Psoas muscle (tissue), 8 donors: ENCODE data around the gene SMAD4. TPM values are rescaled to one million over a fixed set of nuclear protein-coding genes. Genes with fewer than 3 reads are reported as not detected.

Experiments
- ATAC-seq, 4 donors: fragments of 200-7000 bp; cut with Tn5 transposase; one replicate each; pipeline ENCODE4 v1.9.1; 2020; ENCODE audit warnings: moderate library complexity in 3 of 4, mild to moderate bottlenecking in 2 of 4
- DNase-seq, 2 donors: peaks; one replicate each; pipeline ENCODE4 v3.0.0-alpha.2; 2020
- H3K27ac ChIP-seq: fragments of 200-600 bp; one replicate; pipeline ENCODE4 v1.8.0; 2022
- H3K27me3 ChIP-seq, 3 donors: fragments of 200-600 bp in 1 of 3; one replicate each; pipeline versions ENCODE4 v1.6.1 to v1.8.0; 2013 to 2022; ENCODE audit warnings: low read length in 2 of 3, mild to moderate bottlenecking in 2 of 3, moderate library complexity in 1 of 3; ENCODE audit not compliant: insufficient read depth in 3 of 3
- H3K36me3 ChIP-seq, 2 donors: fragments of 200-600 bp in 1 of 2; one replicate each; pipeline versions ENCODE4 v1.6.1 to v1.8.0; 2013 to 2022; ENCODE audit warnings: low read depth in 1 of 2, mild to moderate bottlenecking in 1 of 2, moderate library complexity in 1 of 2; ENCODE audit not compliant: insufficient read depth in 1 of 2
- H3K4me1 ChIP-seq: fragments of 200-600 bp; one replicate; pipeline ENCODE4 v1.8.0; 2022
- H3K4me3 ChIP-seq: fragments of 200-600 bp; one replicate; pipeline ENCODE4 v1.8.0; 2022; ENCODE audit warnings: mild to moderate bottlenecking
- H3K9me3 ChIP-seq: fragments of 200-600 bp; one replicate; pipeline ENCODE4 v1.8.0; 2022
- WGBS, 3 donors: extraction: QIAGEN DNeasy Blood & Tissue Kit; methylation state at CpG; one replicate each; pipeline versions ENCODE4 v1.1.6 to v1.1.7; 2013; 5-methylcytosine and 5-hydroxymethylcytosine counted together
- intact Hi-C, 2 donors: fragments of 100-400 bp; cut with DNase I; formaldehyde crosslinking; loops; one replicate each; pipeline versions ENCODE4 v1.11.0 to v1.14.2; 2022
- polyA plus RNA-seq, 3 donors: library from polyadenylated mRNA; stranded (reverse); fragments of 200-250 nt; gene quantifications; one replicate each; pipeline ENCODE4 v1.2.3, GENCODE V29; 2013
- total RNA-seq, 4 donors: library from RNA; stranded (reverse); fragmentation: NEBNext Ultra II Directional in 2 of 4; extraction: Animal tissue kit (Norgen Biotek cat#: 25700) in 2 of 4; gene quantifications; one replicate each; pipeline versions ENCODE4 v1.2.1 to v1.2.4, GENCODE V29; 2021 to 2023
- TF ChIP-seq, protein P1 (sequence below): fragments of 200-600 bp; IDR thresholded peaks from one replicate; pipeline ENCODE4 v1.8.0; 2022; ENCODE audit warnings: antibody characterized with exemption
- donor health status: healthy with polysubstance abuse.
- donor health status: DM: no; HTN: no; CAD: no; lungs with moderate emphysema.
- donor health status: Bipolar disorder and iron deficiency.
- donor health status: healthy.
- donor health status: DM: yes; HTN: yes; CAD: no.
- donor health status: DM: no; HTN: no; CAD: no.
- donor health status: DM: no; HTN: no; CAD: no.
- donor health status: DM: yes; HTN: yes; CAD: no.

SMAD4 gene
- total and polyA plus RNA-seq, 7 donors: 35.6 to 128 (median 92.7) TPM

DNA sequence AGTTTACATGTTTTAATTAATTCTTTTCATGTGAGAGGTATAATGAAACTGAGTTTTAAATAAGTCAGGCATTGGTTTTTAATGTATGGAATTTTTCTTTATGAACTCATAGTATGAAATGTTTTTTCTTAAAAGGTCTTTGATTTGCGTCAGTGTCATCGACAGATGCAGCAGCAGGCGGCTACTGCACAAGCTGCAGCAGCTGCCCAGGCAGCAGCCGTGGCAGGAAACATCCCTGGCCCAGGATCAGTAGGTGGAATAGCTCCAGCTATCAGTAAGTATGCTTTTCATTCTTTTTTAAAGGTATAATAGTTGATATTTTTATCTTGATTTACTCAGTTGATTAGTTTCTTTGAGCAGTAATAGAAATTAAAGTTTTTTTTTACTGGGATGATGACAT, 46.5 kb downstream of the SMAD4 start:
- H3K27ac ChIP-seq: no peak overlapping the region
- H3K4me1 ChIP-seq: no peaks in the 10 kb centered on the region
- DNase-seq: no peak

DNA sequence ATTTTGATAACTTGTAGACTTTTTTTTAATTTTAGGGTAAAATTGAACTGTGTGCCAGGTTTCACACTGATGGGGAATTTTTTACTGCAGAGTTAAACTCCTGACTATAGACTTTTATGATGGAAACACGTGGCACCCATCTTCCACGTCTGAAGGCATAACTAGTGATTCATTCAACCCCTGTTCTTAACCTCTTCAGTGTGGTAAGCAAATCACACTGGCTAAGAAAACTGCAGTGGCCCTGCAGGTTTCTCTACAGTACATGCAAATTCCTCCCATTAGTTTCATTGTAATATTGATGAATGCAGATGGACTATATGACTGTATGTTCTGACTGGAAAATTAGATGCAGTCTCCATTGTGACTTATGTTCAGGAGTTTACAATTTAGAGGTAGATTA, 47.2 kb downstream of the SMAD4 start:
- Histone ChIP-seq H3K27ac (no peak overlapping the region), H3K27me3 (no peaks in the 10 kb centered on the region), H3K4me3 (no peak overlapping the region), H3K4me1 (no peaks in the 10 kb centered on the region), H3K36me3 (peaks cover 7 to 58% of the 10 kb centered on the region in 2 donors), H3K9me3 (no peaks in the 10 kb centered on the region)
- peak in 3 of 4 donors; percentile 40 to 54 (median 47) for ATAC-seq
- WGBS, 3 donors: 41 to 54% (median 44%) methylated on average over 2 of the region's 2 CpGs
- DNase-seq: no peak
- intact Hi-C loops: no loop called here
- TF ChIP-seq, protein P1, sequence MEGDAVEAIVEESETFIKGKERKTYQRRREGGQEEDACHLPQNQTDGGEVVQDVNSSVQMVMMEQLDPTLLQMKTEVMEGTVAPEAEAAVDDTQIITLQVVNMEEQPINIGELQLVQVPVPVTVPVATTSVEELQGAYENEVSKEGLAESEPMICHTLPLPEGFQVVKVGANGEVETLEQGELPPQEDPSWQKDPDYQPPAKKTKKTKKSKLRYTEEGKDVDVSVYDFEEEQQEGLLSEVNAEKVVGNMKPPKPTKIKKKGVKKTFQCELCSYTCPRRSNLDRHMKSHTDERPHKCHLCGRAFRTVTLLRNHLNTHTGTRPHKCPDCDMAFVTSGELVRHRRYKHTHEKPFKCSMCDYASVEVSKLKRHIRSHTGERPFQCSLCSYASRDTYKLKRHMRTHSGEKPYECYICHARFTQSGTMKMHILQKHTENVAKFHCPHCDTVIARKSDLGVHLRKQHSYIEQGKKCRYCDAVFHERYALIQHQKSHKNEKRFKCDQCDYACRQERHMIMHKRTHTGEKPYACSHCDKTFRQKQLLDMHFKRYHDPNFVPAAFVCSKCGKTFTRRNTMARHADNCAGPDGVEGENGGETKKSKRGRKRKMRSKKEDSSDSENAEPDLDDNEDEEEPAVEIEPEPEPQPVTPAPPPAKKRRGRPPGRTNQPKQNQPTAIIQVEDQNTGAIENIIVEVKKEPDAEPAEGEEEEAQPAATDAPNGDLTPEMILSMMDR: no peak

More for the DNA sequence above, 46.5 kb downstream of the SMAD4 start:
- Histone ChIP-seq H3K4me3 (no peak overlapping the region), H3K9me3 (no peaks in the 10 kb centered on the region), H3K27me3 (no peaks in the 10 kb centered on the region), H3K36me3 (peaks cover 7 to 56% of the 10 kb centered on the region in 2 donors)
- WGBS, 3 donors: 31 to 48% (median 36%) methylated on average over 4 of the region's 4 CpGs
- intact Hi-C loops: no loop called here
- TF ChIP-seq, protein P1: no peak
- ATAC-seq: peak in 3 of 4 donors; percentile 49 to 54 (median 53)

DNA sequence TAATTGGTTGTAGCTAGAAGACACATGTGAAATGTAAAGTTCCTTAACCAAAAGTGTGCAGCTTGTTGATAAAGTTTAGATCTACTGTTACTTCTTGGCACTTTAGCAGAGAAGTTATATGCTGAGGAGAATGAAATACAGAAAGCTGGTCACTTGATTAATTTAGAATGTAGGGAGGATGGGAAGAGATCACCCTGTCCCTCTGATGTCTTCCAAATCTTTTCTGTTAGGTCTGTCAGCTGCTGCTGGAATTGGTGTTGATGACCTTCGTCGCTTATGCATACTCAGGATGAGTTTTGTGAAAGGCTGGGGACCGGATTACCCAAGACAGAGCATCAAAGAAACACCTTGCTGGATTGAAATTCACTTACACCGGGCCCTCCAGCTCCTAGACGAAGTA, 48.0 kb downstream of the SMAD4 start:
- ATAC-seq (peak in 3 of 4 donors; percentile 21 to 50 (median 29)), DNase-seq (no peak)
- Histone ChIP-seq H3K4me1 (no peaks in the 10 kb centered on the region), H3K36me3 (peaks cover 7 to 66% of the 10 kb centered on the region in 2 donors), H3K27me3 (no peaks in the 10 kb centered on the region), H3K4me3 (no peak overlapping the region), H3K9me3 (no peaks in the 10 kb centered on the region), H3K27ac (no peak overlapping the region)
- intact Hi-C loops: no loop called here
- WGBS, 3 donors: 82 to 91% (median 83%) methylated on average over 5 of the region's 5 CpGs
- TF ChIP-seq, protein P1: no peak

DNA sequence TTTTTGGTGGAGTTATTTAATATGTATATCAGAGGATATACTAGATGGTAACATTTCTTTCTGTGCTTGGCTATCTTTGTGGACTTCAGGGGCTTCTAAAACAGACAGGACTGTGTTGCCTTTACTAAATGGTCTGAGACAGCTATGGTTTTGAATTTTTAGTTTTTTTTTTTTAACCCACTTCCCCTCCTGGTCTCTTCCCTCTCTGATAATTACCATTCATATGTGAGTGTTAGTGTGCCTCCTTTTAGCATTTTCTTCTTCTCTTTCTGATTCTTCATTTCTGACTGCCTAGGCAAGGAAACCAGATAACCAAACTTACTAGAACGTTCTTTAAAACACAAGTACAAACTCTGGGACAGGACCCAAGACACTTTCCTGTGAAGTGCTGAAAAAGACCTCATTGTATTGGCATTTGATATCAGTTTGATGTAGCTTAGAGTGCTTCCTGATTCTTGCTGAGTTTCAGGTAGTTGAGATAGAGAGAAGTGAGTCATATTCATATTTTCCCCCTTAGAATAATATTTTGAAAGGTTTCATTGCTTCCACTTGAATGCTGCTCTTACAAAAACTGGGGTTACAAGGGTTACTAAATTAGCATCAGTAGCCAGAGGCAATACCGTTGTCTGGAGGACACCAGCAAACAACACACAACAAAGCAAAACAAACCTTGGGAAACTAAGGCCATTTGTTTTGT, 52.7 kb downstream of the SMAD4 start:
- no peak for DNase-seq
- Histone ChIP-seq H3K4me3 (no peak overlapping the region), H3K9me3 (peaks cover 4% of the 10 kb centered on the region), H3K4me1 (no peaks in the 10 kb centered on the region), H3K36me3 (peaks cover 7 to 82% of the 10 kb centered on the region in 2 donors), H3K27me3 (no peaks in the 10 kb centered on the region), H3K27ac (no peak overlapping the region)
- intact Hi-C loops: no loop called here
- TF ChIP-seq, protein P1: no peak
- no peak for ATAC-seq
- 24 to 46% (median 32%) methylated on average over 2 of the region's 2 CpGs for WGBS, 3 donors
